GM18499 (cell line): ENCODE results near the gene ING4.

ENCODE experiments used
- ATAC-seq: cut with Tn5 transposase; IDR thresholded peaks from one replicate; pipeline ENCODE4 v1.9.1; 2021; ENCODE audit warnings: moderate number of reproducible peaks; ENCODE audit not compliant: insufficient read depth, unreplicated experiment

The ING4 gene

DNA sequence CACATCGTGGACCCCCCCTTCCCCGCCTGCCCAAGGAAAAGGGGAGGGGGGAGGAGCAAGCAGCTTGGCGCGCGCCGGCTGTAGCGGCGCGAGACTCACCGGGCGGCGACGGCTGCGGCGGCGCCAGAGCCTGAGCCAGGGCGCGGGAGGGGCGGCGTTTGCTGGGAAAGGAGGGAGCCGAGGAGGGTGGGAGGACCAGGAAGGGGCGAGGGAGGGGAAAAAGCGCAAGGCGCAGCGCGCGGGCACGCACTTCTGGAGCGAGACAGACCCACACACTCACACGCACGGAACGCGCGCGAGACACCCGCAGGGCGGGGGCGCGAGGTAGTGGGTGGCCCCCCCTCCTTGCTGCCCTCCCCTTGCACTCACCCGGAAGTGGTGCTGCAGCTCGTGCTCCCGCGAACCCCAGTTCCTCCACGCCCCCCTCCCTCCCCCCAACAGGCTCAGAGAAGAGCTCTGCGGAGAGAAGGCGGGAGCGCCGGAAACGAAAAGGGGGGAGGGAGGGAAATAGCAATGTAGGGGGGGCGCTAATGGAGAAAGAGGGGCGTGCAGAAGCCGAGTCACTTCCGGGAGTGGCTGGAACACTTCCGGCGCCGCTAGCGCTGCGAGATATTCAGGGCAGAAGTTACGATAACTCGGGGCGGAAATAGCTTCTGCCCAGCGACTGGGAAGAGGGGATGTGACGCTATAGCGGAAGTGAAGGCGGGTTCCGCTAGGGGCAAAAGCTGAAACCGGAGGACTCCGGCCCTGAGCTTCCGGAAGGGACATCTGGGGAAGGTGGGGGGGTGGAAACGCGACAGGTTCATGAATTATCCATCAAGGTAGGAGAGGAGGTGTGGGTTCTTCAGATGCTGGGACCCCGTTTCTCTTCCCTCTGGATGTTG is 26.3 kb upstream of the ING4 start, which contains the start of gene ZNF384:
TSS of gene ZNF384 (minus strand) at position 377 of the 884 bp plus-strand sequence. CDS start 9,855 bp downstream, outside the sequence.
- no peak for ATAC-seq

GRCh38 chr12:6688543-6688998 is 25.7 kb upstream of the ING4 start:
- no peak for ATAC-seq

DNA sequence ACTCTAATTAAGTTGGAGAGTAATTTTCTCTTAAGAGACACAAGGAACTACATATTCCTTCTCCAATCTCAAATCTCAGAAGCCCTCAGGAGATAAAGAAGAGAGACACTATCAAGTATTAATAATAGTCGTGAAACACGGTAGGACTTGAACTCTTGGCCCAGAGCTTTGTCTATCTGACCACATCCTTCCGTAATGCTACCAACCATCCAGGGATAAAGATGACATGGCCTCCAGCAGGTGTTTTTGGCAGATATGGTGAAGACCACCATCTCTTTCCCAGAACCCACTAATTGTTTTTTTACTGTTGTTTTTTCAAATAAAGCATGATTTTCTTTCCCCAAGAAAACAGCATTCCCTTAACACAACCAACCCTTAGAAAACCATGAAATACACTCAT is 22.9 kb upstream of the ING4 start:
- no peak for ATAC-seq

DNA sequence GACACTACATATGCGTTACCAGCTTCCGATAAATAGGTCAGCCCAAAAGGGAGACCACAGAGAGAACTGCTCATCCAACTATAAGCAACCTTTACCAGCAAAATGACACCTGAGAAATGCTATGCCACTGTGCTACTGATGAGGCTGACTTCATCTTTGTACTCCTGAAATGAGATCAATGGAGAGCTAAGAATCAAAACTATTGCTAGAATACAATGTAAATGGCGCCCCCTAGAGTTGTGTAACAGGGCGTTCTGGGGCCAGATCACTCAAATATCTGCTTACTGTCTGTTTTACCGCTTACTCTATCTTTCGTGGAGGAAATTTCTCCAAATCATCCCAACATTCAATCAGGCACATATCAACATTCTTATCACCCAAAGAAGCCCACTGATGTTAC is 21.7 kb upstream of the ING4 start:
- ATAC-seq, result no peak

- no peak for ATAC-seq
Measured at GRCh38 chr12:6676962-6677361, 14.0 kb upstream of the ING4 start.

DNA sequence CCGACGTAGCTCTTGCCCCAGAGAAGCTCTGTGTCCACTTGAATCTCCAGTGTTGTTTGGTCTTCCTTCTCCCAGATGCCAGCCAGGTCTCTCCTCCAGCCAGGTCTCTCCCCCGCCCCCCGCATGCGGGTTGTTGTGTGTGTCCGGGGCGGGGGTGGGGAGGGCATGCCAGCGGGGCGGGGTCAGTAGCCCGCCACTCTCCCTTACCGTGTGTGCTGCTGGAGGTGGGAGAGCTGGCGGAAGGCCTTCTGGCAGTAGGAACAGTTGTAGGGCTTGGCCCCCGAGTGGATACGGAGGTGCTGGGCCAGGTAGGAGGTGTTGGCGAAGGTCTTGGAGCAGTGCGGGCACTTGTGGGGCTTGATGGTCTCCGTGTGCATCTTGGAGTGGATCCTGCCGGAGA is 9.2 kb upstream of the ING4 start:
- no peak for ATAC-seq

GRCh38 chr12:6667559-6668210 is 4.8 kb upstream of the ING4 start:
- ATAC-seq, result no peak

DNA sequence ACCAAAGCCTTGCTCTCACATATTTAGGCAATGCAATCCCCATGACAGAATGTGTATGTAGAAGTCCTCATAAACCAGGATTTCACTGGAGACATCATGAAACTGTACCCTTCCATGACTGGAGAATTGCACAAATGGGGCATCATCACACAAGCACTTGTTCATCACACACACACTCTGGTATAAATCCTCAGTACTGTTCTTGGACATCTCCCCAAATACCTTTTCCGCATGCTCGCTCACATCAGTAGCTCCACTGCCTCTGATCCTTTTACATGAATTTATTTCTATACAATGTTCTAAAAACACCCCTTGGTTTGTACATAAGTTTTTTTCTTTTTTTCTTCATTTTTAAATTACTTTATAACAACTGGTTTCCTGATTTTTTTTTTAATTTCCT is 3.3 kb upstream of the ING4 start:
- no peak for ATAC-seq

DNA sequence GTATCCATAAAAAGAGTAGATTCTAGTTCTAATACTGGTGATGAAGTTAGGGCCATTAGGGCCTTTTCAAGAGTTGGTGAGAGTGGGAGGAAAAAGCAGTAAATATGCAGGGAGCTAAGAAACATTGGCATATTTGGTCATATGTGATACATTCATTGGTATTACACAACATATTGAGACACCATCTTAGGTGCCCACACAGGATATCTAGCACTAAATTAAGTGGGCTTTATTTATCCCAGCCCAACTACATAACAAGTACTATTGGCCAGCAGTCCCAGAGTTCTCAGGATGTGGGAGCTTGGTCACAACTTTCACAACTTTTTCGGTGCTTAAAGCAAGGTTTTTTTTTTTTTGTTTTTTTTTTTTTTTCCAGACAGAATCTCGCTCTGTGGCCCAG is 2.0 kb upstream of the ING4 start:
- ATAC-seq, result no peak

- ATAC-seq, result no peak
Measured at GRCh38 chr12:6662602-6662905, 365 bp downstream of the ING4 start.

- ATAC-seq, result no peak
Measured at GRCh38 chr12:6653987-6654386, 8.9 kb downstream of the ING4 start.

DNA sequence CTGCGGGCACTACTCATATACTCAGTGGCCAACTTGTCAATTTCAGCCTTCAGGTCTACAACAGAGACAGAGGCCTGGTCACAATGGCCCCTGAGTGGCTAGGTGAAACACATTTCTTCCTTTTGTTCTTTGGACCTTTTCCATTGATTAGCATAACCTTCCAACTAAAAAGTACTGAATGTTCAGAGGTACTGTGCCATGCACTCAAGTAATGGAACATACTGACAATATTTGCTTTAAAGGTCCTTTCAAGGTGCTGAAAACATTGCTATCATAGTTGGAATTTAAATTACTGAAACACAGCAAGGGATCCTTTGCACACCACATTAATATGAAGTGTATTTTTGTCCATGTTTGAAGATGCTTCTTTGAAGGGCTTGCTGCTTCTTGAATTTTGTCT is 9.6 kb downstream of the ING4 start:
- ATAC-seq, result no peak

DNA sequence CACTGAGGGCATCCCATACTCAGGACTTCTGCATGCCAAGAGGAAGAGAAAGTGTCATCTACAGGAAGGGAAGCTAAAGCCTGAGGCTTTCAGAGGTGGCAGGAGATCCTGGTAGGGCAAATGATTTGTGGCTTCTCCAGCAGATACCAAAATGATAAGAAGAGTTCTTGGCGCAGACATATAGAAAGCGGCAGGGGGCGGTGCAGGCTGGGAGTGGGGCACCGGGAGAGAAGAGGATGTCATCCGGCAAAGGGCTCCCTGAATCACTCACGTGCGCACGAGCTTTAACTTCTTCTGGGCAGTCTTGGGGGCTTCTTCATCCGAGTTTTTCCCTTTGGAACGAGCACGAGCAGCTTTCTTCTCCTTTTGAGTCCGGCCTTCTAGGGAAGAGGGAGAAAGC is 10.5 kb downstream of the ING4 start:
- no peak for ATAC-seq

GRCh38 chr12:6650832-6651231 is 12.1 kb downstream of the ING4 start:
- ATAC-seq, result no peak

- no peak for ATAC-seq
Measured at GRCh38 chr12:6647083-6647604, 15.8 kb downstream of the ING4 start, which contains the start of gene ACRBP. TSS of gene ACRBP (minus strand) at chr12:6647432. CDS start at chr12:6647366, 66 bp downstream.

- ATAC-seq, result no peak
Measured at GRCh38 chr12:6646276-6647082, 16.4 kb downstream of the ING4 start.

GRCh38 chr12:6644903-6645302 is 18.0 kb downstream of the ING4 start:
- no peak for ATAC-seq

DNA sequence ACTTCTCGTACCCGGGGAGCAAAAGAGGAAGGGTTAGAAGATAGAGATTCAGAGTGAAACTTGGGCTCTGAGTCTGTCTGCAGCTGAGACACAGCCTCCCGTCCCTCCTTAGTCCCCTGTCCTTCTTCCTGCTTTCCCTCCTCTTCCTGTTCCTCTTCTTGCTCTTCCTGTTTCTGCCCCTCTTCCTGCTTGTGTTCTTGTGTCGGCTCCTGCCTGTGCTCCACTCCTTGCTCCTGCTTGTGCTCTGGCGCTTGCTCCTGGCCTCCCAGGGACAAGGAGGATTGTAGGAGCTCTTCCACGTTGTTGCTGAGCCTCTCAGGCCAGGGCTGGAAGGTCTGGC is 18.7 kb downstream of the ING4 start:
- ATAC-seq, result no peak

GRCh38 chr12:6643569-6644256 is 19.2 kb downstream of the ING4 start:
- ATAC-seq, result no peak

DNA sequence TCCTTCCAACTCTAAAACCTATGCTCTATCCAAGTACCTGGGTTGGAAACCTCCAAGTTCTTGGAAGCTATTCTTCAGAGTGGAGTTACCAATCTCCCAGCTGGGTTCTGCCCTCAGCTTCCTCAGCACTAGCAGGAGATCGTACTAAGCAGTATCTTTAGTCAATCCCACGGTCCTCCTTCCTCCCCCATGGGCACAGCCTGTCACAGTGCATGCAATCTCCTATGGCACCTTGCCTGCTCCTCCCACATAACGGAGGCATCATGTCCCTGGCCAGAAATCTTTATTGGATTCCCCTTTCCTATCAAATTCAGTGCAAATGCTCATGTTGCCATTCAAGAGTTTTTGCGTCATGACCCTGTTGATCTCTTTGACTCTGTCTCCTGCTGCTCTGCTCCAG is 21.8 kb downstream of the ING4 start:
- ATAC-seq, result no peak
